Loucy (cell line): Measurements from ENCODE around the gene AUP1.

ENCODE experiments used
- EZH2phosphoT487 ChIP-seq: fragments of 200-600 bp; IDR thresholded peaks from 2 replicates; pipeline ENCODE4 v1.6.1; 2018; ENCODE audit warnings: antibody characterized with exemption, mild to moderate bottlenecking, moderate library complexity, borderline replicate concordance
- TF ChIP-seq, protein P1 (sequence below): fragments of 200-600 bp; sonication (generic); conservative IDR thresholded peaks from 2 replicates; pipeline ENCODE4 v1.5.1; 2014; ENCODE audit warnings: mild to moderate bottlenecking, antibody characterized with exemption, low read length

DNA sequence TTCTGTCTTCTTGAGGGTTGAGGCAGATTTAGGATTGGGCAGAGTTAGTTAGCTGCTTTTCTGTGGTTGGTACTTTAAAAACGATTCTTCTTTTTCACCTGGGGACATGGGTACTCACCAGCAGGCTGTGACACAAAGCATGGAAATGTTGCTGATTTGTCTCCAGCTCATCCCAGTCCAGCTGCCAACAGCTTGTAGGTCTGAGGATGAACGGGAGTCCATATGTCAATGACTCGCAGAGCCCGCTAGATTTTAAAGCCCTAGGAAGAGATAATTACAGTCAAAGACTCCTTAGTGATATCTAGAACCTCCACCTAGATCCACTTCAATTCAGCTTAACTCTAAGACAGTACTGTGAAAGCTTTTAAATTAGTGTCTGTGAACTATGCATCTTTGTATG is 45.8 kb upstream of the AUP1 start:
- TF ChIP-seq, protein P1, sequence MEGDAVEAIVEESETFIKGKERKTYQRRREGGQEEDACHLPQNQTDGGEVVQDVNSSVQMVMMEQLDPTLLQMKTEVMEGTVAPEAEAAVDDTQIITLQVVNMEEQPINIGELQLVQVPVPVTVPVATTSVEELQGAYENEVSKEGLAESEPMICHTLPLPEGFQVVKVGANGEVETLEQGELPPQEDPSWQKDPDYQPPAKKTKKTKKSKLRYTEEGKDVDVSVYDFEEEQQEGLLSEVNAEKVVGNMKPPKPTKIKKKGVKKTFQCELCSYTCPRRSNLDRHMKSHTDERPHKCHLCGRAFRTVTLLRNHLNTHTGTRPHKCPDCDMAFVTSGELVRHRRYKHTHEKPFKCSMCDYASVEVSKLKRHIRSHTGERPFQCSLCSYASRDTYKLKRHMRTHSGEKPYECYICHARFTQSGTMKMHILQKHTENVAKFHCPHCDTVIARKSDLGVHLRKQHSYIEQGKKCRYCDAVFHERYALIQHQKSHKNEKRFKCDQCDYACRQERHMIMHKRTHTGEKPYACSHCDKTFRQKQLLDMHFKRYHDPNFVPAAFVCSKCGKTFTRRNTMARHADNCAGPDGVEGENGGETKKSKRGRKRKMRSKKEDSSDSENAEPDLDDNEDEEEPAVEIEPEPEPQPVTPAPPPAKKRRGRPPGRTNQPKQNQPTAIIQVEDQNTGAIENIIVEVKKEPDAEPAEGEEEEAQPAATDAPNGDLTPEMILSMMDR, result no peak
- TF ChIP-seq EZH2phosphoT487, result no peak
